ENCODE data around the gene CCNYL1.
"Not testable (repeated sequence)": the region's sequence is repeated elsewhere in the genome, so short reads cannot be mapped to it uniquely, and the experiment has no call there.

The CCNYL1 gene

DNA sequence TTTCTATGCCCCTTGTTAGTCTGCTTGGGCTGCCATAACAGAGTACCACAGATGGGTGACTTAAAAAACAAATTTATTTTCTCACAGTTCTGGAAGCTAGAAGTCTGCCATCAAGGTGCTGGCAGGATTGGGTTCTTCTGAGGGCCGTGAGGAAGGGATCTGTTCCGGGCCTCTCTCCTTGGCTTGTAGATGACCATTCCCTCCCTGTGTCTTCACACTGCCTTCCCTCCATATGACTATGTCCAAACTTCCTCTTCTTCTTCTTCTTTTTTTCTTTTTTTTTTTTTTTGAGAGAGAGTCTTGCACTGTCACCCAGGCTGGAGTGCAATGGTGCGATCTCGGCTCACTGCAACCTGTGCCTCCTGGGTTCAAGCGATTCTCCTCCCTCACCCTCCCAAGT, 13.1 kb upstream of the CCNYL1 start:
- no peak for FAIRE-seq

DNA sequence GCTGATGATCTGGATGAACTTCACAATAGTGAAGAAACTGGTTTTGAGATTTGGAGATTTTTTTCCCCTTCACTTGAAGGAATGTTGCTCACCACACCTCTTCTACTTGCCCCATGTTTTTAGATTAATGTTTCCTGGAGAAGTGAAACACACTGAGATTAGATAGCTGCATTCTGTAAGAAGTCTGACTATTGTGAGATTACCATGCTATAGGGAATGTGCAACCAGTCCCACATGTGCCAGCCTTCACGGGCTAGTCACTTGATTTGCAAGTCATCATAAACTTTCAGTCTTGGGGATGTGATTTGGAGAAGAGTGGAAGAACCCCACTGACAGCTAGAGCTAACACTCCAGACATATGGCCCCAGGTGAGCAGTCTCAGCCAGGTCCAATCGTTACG, 7.4 kb upstream of the CCNYL1 start:
- no peak for FAIRE-seq

DNA sequence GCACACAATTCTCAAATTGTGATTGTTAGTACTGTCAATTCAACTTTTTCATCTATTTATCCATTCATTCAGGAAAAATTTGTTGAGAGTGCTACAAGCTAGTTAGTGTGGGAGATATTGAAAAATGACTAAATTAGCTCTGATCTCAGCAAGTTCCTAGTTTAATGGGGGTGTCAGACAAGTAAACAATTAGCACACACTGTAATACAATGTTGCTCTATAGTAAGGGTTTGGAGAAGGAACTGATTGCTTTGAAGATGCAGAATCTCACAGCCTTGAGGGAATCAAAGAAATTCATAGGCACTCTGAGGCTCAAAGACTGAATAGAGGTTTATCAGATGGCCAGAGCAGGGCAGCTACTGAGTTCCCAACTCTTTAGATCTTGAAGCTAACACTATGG, 6.8 kb upstream of the CCNYL1 start:
- no peak for FAIRE-seq

DNA sequence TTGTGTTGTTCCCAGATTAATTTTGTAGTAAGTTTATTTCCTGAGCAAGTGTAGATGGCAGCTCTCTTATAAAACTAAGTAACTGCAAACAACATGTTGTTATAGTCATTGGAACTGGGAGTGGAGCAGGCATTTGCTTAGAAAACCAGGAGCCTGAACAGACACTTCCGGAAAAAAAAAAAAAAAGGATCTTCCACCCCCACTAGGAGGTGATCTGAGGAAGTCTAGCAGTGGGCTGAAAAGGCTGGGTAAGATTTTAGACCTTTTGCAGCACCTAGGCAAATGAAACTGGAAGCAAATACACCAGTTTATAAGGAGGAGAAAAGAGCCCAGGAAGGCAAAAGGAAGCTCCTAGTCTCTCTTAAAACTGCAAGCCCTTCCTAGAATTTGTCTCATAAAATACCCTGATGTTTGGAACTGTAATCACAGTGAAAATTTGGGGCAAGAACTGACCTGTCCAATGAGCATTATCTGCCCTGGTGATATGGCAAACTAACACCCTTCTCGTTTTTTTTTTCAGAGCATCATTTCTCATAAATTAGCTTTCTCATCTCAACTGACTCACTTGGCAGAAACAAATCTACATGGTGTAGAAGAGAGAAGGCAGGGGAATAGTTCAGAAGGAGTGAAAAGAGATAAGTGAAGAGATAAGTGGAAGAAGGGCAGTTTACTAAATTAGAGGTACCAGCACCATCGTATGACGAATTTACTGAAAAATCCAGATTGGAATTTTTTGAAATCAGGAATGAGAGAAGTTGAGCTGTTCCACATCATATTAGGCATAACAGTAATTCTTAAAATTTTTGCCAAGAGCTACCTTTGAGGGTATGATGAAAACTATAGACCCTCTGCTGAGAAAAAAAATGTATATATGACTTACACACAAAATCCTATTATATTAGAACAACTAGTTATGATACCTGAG, 4.2 kb upstream of the CCNYL1 start:
- FAIRE-seq = no peak

DNA sequence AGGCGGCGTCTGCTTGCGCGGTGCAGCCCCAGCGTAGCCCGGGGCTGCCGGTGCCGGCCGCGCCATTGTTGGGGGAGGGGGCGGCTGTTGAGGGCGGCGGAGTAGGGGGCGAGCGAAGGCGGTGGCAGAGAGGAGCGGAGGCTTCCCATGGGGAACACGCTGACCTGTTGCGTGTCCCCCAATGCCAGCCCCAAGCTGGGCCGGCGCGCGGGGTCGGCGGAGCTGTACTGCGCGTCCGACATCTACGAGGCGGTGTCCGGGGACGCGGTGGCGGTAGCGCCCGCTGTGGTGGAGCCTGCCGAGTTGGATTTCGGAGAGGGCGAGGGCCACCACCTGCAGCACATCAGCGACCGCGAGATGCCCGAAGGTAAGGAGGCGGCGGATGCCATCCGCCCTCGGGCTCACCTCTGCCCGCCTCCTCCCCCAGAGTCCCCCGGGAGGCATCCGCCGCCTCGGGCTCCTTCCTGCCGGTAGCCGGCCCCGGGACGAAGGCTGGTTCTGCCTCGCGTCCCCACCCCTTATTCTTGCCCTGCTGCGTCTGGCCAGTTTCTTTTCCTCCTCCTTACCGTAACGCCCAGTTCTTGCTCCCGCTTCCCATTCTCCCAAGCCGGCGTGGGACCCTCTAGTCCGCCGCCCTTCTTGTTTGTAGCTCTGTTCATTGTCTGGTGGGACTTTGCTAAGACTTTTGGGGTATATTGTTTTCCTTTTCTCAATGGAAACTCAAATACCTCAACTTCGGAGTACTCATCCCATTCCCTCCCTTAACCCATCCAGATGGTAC, 500 bp downstream of the CCNYL1 start:
- FAIRE-seq = no peak

DNA sequence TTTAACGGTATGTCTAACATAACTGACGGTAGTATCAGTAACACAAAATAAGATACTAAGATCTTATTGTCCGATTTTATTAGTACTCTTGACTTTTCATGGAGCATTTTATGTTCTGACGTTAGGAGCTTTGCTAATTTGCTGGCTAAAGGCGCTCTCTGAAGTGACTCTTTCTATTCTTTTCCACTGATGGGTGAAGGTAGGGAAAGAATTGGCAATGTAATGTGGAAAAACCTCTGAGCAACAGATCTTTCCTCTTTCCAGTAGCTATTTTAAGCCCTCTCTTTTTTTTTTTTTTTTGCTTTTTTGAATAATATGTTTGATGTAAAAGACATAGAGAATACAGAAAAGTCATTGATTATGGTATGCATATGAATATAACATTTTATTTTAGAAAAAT, 4.6 kb downstream of the CCNYL1 start:
- no peak for FAIRE-seq

DNA sequence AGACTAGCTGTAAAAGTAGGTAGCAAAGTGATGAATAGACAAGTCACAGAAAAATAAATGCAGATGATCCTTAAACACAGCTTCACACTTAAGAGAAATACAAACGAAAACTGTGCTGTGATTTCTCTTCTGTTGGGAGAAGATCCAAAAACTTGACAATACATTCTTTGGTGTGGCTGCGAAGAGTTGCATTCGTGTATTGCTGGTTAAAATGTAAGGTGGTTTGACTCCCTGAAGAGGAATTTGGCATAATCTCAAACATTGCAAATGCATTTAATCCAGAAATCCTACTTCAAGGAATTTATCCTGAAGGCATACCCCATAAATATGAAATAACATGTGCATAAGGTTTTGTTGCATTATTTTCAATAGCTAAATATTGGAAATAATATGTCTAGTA, 7.1 kb downstream of the CCNYL1 start:
- FAIRE-seq = no peak

DNA sequence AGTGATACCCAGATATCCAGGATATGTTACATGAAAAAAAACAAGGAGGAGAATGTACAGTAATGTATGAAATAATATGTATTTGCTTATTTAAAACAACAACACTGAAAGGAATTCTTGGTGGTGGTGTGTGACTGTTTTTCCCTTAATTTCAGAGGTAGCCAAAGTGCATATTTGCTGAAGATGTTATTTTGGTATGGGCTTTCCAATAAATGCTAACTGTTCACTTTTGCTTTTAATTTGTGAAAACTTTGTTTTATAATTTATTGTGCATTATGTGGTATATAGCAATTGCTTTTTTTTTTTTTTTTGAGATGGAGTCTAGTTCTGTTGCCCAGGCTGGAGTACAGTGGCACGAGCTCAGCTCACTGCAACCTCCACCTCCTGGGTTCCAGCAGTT, 7.6 kb downstream of the CCNYL1 start:
- no peak for FAIRE-seq

DNA sequence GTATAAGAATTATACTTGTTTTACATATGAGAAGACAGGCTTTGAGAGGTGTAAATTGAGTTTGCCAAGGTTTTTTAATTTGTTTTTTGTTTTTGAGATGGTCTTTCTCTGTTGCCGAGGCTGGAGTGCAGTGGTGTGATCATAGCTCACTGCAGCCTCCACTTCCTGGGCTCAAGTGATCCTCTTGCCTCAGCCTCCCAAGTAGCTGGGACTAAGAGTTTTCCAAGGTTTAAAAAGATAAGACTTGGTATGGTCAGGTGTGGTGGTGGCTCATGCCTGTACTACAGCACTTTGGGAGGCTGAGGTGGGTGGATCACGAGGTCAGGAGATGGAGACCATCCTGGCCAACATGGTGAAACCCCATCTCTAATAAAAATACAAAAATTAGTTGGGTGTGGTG, 8.2 kb downstream of the CCNYL1 start:
- FAIRE-seq = not testable (repeated sequence)

DNA sequence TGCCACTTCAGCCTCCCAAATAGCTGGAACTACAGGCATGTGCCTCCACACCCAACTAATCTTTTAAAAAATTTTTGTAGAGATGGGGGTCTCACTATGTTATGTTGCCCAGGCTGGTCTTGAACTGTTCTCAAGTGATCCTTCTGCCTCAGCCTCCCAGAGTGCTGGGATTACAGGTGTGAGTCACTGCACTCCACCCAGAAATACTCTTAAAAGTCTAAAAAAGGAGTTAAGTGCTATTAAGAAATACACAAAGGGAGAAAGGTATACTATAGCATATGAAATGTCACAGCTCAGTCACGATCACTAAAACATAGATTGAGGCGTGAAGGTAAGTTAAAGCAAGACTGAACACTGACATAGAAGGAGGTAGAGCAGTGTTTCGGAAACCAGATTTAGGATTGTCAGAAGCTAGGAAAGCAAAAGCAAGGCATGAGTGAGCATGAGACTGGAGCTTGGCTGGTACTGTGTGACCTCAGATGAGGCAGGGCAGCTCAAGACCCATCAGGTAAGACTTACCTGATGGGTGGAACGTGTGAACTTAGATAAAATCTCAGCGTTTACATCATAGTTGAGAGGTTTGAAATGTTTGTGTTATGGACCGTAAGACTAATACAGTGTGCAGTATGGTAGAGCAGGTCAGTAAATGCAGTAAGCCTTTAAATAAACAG, 9.2 kb downstream of the CCNYL1 start:
- FAIRE-seq = no peak

DNA sequence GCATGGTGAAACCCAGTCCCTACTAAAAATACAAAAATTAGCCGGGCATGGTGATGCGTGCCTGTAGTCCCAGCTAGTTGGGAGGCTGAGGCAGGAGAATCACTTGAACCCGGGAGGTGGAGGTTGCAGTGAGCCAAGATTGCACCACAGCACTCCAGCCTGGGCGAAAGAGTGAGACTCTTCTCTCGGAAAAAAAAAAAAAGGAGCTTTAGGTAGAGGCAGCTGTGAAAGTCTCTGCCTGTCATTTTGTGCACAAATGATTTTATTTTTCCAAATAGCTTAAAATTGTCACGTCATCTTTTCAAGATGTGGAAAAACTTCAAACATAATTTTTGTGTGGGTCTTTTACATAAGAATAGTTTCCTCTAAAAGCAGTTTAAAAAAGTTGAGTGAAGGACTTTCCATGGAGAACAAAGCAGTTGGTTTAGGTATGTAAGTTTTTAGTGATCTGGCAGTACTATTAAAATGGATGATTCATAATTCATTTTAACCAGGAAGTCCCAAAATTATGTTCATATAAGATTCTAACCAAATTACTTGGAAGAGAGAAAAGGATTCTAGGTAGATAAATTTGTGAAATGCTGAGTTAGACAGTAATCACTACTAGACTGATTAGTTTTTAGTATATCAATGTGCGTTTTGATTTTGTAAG, 11.5 kb downstream of the CCNYL1 start:
- FAIRE-seq = no peak

DNA sequence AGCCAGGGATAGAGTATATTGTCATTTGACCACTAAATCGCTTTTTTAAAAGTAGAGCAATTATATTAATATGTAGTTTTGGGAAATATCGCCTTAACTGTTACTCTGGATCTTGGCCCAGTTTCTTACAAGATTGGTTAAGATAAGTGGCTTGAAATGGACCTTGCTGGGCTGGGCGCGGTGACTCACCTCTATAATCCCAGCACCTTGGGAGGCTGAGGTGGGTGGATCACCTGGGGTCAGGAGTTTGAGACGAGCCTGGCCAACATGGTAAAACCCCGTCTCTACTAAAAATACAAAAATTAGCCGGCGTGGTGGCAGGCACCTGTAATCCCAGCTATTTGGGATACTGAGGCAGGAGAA, 12.0 kb downstream of the CCNYL1 start:
- FAIRE-seq = not testable (repeated sequence)

DNA sequence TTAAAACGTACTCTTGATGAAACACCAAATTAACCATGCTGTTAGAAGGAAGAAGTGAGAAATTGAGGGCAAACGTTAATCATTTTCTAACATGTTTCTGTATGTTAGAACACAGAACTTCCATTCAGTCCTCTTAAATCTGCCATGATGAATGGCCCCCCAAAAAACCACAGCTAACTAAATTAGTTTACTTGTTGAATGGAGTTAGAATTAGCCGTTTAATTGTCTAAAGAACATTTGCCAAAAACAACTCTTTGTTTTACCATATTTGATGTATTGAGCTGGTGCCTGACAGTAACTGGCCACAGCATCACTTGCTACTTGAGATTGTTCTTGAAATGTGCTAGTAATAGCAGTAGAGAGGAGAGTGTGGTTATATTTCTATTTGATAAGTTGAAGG, 12.7 kb downstream of the CCNYL1 start:
- FAIRE-seq = no peak

DNA sequence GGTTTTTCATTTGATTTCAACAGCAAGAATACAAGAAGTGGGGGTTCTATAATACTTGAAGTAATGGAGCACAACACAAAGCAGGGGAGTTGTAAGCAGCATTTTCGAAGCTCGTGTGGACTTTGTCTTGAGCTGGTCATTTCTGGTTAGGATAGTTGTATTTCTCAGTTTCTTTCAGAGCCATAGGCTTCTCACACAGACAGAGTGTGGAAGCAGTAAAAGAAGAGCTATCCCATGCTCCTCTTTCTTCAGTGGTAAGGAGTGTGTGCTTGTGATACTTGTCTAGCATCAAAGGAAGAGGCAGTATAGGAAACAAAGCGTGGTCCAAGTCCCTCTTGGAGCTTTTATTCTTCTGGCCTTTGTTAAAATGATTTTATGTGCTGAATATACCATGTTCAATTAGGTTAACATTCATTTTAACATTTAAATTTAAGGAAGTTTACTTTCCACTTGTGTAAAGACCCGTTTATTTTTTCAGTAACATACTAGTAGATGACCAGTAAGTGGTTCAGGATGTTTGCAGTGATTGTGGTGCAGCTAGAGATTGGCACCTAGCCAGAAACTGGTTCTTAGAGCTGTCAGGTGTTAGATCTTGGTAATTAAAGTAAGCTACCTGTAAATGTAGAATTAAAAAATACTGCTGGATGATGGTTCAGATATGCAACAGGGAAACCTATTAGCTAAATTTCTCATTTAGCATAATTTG, 14.6 kb downstream of the CCNYL1 start:
- no peak for FAIRE-seq

DNA sequence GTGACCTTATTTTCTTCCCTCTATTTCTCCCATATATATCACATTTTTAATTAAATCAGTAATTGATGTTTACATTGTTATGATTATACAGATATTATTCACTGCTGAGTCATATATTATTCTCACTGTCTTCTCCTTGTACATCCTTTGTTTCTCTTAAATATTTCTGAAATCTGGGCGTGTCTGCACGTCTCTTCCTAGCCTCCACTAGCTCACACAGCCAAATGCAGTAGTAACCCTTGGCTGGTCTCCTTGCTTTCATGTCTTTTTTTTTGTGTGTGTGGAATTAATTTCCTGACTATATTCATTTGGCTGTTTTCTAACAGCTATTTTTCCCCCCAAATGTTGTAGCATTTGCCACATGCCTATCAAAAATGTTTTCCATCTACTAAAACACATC, 15.8 kb downstream of the CCNYL1 start:
- no peak for FAIRE-seq

DNA sequence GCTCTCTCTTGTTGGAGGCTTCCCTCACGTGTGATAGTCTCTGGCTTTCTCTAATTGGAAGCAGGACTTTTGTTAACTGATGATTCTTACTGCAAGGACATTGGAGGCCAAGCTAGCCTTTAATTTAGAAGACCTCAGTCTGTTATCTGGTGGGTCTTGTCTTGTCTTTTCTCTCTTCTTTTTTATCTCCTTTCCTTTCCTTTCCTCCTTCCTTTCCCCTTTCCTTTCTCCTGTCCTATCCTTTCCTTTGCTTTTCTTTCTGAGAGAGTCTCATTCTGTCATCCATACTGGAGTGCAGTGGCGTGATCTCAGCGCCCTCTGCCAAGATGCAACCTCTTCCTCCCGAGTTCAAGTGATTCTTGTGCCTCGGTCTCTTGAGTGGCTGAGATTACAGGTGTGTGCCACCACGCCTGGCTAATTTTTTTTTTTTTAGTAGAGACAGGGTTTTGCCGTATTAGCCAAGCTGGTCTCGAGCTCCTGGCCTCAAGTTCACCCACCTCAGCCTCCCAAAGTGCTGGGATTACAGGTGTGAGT, 18.1 kb downstream of the CCNYL1 start:
- FAIRE-seq = no peak

DNA sequence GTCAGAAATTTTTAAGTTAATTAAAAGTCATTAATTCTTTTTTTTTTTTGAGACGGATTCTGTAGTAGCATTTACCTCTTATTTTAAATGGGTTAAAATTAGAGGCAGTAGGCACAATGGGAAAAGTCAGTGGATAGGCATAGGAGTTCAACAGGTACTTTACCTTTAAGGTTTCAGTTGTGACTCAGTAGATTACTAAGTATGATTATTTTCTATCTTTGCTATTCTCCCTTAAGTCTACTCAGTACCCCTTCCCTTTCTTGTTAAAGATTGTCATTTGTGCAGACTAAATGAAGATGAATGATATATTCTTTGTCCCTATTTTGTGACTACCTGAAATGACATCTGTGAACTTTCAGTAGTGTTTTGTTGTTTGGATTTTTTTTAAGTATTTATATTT, 19.7 kb downstream of the CCNYL1 start:
- no peak for FAIRE-seq

DNA sequence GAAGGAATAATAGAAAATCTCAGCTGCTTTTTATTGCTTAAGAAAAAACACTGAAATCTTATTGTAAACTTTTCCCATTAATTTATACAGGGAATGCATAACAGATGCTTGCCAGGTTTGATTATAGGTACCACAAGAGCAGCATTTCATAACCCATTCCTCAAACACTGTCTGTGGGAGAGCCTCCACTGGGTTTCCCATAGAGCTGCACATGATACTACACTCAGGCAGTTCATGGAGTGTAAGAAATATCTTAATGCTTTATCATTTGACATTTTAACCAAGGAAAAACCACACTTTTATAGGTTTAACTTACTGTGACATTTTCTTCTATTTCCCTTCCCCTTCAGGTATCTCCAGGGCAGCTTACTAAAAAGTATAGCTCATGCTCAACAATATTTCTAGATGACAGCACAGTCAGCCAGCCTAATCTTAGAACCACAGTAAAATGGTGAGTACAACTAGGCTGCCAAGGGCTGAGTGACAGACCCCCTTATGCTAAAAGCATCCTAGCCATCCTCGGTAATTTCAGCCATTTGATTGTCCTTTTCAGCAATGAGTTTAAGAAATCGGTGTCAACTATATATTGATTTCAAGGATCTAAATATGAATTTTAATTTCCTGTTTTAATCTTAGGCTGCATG, 22.3 kb downstream of the CCNYL1 start:
- FAIRE-seq = no peak

DNA sequence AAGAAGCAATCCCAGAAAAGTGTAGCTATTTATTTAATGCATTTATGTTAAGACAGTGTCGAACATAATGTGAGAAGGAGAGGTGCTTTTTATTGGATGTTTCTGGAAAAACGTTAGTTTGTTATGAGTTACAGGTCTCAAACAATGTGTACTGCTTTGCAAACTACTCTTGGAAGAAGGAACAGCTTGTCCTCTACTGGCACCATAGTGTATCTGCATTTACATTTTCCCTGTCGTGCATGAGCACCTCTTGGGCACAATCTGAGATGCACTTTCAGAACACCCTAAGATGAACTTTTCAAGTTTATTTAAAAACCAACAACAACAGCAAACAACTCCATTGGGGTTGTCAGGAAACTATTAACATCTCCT, 22.8 kb downstream of the CCNYL1 start:
- FAIRE-seq = no peak

DNA sequence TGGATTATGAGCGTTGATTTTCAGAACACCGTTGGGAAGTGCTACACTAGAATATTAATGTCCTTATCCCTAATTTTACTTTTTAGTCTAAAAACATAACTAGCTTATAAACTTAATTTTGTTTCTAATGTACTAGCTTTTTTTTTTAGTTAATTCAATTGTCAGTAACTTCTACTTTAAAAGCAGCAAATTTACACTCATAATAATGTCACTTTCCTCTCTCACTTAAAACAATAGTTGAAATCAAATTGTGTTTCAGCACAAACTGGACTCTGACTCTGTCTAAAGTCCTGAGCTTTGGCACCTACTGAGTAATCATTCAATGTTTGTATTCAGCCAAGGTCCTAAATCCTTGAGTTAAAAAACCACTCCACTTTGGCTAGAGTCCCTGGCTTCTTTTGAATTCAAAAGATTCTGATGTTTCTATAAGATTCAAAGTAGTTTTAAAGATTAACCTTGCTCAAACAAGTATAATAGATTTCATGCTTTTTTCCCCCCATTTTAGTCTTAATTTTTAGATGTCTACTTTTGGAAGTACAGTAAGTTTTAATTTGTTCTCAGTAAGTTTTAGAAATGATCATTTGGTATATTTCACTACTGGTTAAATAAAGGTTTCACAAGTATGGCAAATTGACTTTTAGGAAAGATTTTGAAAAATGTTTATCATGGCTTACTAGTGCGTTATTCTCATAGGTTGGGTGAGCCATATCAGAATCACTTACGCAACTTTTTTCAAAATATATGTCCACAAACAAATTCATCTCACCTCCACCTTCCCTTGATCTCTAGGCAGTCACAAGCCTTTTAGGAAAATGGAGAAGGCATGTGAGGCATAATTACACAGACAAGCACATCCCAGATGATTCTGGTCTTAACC, 23.4 kb downstream of the CCNYL1 start:
- peak; percentile 78 for FAIRE-seq

DNA sequence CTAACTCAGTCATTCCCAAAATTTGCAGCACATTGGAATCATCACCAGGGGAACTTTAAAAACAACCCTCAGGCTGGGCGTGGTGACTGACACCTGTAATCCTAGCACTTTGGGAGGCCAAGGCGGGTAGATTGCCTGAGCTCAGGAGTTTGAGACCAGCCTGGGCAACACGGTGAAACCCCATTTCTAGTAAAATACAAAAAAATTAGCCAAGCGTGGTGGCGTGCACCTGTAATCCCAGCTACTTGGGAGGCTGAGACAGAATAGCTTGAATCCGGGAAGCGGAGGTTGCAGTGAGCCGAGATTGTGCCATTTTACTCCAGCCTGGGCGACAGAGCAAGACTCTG, 24.0 kb downstream of the CCNYL1 start:
- FAIRE-seq = not testable (repeated sequence)

All from colon (tissue), 2 donors.